CD4-positive, alpha-beta T cell treated with Interleukin-17A for 4 hours (primary cell): ENCODE data around the gene GET4.
"Not testable (repeated sequence)": the region's sequence is repeated elsewhere in the genome, so short reads cannot be mapped to it uniquely, and the experiment has no call there.

Experiments used
- DNase-seq: peaks from one replicate; pipeline ENCODE4 v3.0.0-alpha.2; 2020; ENCODE audit warnings: mixed read lengths

GET4 gene

GRCh38 chr7:845731-846130 lies 30.6 kb upstream of the GET4 start:
- DNase-seq: no peak

- DNase-seq: not testable (repeated sequence)
Measured at GRCh38 chr7:846958-847650, 29.2 kb upstream of the GET4 start.

GRCh38 chr7:847728-848127 lies 28.6 kb upstream of the GET4 start:
- DNase-seq: not testable (repeated sequence)

GRCh38 chr7:849145-849544 lies 27.2 kb upstream of the GET4 start:
- DNase-seq: no peak

GRCh38 chr7:849781-850180 lies 26.6 kb upstream of the GET4 start:
- no peak for DNase-seq

- no peak for DNase-seq
Measured at GRCh38 chr7:851204-851603, 25.1 kb upstream of the GET4 start.

GRCh38 chr7:853366-854117 lies 22.8 kb upstream of the GET4 start:
- DNase-seq: no peak

GRCh38 chr7:854118-854775 lies 22.1 kb upstream of the GET4 start:
- DNase-seq: no peak

GRCh38 chr7:855686-856369 lies 20.5 kb upstream of the GET4 start:
- DNase-seq: no peak

GRCh38 chr7:856444-857095 lies 19.8 kb upstream of the GET4 start:
- no peak for DNase-seq

- no peak for DNase-seq
Measured at GRCh38 chr7:857661-858060, 18.7 kb upstream of the GET4 start.

- no peak for DNase-seq
Measured at GRCh38 chr7:859359-860030, 16.9 kb upstream of the GET4 start.

GRCh38 chr7:860149-860548 lies 16.2 kb upstream of the GET4 start:
- DNase-seq: no peak

GRCh38 chr7:861222-861621 lies 15.1 kb upstream of the GET4 start:
- no peak for DNase-seq

GRCh38 chr7:862157-862556 lies 14.2 kb upstream of the GET4 start:
- DNase-seq: no peak

- no peak for DNase-seq
Measured at GRCh38 chr7:863106-863505, 13.2 kb upstream of the GET4 start.

- no peak for DNase-seq
Measured at GRCh38 chr7:865921-866320, 10.4 kb upstream of the GET4 start.

GRCh38 chr7:867001-867405 lies 9.4 kb upstream of the GET4 start:
- DNase-seq: no peak

GRCh38 chr7:867406-868188 lies 8.8 kb upstream of the GET4 start:
- no peak for DNase-seq

GRCh38 chr7:868189-868486 lies 8.2 kb upstream of the GET4 start:
- DNase-seq: no peak

GRCh38 chr7:869348-869747 lies 7.0 kb upstream of the GET4 start:
- no peak for DNase-seq
